NCI-H1694 (cell line): Measurements from ENCODE around the gene GAMT.

Source experiments
- DNase-seq: peaks from one replicate; lab custom pipeline; 2025; lab: John Stamatoyannopoulos, UW

The GAMT gene

GRCh38 chr19:1384085-1384462 lies 17.3 kb downstream of the GAMT start:
- DNase-seq, result no peak

- peak; percentile 90 for DNase-seq
Observed at GRCh38 chr19:1383312-1384084, 17.8 kb downstream of the GAMT start, which contains the start of gene NDUFS7. NDUFS7 (plus strand) TSS chr19:1383907; CDS start chr19:1383927, 20 bp downstream.

DNA sequence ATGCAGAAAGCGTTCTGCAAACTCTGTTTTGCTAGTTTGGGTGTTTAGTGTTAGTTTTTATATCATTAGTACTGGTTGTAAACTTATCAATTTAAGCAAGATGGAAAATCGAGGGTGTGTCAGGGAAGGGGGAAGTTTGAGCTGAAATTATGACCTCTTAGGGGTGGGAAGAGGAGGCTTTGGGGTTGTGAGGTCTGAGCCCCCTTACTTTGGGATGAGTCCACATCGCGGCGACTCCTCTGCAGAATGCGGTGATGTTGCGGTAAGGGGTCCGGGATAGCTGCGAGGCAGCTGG lies 18.4 kb downstream of the GAMT start:
- DNase-seq, result no peak

- DNase-seq, result no peak
Observed at GRCh38 chr19:1382250-1382649, 19.1 kb downstream of the GAMT start.

DNA sequence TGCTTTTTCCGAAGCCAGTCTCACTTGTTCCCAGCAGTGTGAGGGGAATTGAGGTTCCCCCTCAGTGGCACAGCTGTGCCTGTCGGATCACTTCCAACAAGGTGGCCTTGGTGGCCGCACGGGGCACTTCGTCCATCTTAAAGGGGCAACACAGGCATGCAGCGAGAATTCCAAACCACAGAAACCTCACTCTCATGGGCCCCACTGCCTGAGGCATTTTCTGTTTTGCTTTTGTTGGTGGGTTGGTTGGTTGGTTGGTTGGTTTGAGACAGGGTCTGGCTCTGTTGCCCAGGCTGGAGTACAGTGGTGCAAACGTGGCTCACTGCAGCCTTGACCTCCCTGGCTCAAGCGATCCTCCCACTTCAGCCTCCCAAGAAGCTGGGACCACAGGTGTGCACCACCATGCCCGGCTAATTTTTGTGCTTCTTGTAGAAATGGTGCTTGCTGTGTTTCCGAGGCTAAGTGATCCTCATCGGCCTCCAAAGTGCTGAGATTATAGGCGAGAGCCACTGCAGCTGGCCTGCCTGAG lies 21.3 kb downstream of the GAMT start:
- no peak for DNase-seq

DNA sequence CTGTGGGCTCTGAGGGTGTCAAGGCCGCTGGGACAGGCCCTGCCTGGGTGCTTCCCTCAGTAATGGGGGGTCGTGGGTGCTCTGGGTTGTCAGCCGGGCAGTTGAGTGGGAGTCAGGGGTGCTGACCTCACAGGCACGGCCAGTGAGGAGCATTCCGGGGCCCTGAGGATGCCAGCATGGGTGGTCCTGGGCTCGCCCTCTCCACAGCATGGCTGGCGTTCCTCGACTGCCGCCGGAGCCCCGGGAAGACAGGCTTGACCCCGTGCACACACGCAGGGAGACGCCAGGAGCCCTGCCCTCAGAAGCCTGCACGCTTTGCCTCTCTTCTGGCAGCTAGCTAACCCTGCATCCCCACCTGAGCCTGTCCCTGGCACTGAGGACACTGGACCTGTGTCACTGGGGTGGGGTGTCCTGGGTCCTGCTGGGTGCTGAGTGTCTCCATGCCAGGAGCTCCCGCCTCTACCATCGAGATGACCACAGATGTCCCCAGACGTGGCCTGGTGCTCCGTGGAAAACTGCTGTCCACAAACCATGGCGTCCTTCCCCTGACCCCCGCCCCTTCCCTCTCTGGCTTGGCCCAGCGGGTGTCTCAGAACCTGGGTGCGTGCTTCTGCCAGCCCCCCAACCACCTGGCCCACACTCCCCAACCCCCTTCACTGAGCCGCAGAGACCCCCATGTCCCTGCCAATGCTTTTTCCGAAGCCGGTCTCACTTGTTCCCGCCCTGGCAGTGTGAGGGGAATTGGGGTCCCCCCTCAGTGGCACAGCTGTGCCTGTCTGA lies 22.0 kb downstream of the GAMT start:
- DNase-seq, result no peak

DNA sequence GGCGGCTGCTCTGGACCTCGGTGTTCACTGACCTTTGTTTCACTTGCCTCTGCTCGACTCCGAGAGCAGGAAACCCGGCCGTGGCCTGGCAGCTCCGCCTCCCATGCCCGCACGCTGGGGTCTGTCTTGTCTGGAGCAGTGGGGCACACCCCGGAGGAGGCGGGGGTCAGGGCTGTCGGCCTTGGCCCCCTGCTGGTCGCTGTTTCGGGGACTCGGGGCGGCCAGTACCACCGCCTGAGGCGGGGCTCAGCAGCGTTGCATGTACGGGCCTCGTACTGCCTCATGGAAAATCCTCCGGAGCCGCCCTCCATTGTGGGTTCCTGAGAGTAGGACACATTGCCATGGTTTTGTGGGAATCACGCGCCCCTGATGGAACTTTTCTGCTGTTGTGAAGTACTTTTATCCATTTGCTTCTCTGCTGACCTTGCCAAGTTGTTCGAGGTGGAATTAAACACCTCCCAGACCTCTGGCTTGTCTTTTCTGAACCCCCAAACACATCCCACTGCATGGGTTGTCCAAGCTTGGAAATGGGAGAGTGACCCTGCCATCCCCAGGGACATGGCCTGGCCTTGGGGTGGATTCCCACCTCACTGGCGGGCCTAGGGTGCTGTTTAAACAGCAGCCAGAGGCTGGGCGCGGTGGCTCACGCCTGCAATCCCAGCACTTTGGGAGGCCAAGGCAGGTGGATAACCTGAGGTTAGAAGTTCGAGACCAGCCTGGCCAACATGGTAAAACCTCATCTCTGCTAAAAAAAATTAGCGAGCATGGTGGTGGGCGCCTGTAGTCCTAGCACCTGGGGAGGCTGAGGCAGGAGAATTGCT lies 23.2 kb downstream of the GAMT start:
- no peak for DNase-seq

GRCh38 chr19:1377176-1377964 lies 24.0 kb downstream of the GAMT start:
- no peak for DNase-seq

- no peak for DNase-seq
Observed at GRCh38 chr19:1376415-1376805, 24.9 kb downstream of the GAMT start.

DNA sequence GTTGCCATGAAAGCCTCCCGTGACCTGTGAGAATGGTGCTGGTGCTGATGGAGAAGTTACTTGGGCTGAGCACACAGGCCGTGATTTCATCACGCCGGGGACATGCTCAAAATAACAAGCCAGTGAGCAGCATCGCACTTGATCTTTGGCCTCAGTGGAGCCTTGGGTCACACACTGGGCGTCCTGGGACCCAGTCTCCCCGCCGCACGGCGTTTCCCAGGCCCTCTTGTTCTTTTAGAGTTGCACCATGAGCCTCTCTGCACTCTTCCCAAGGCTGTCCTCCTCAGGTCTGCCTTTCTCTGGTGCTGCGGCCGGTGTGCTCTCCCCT lies 27.1 kb downstream of the GAMT start:
- no peak for DNase-seq

DNA sequence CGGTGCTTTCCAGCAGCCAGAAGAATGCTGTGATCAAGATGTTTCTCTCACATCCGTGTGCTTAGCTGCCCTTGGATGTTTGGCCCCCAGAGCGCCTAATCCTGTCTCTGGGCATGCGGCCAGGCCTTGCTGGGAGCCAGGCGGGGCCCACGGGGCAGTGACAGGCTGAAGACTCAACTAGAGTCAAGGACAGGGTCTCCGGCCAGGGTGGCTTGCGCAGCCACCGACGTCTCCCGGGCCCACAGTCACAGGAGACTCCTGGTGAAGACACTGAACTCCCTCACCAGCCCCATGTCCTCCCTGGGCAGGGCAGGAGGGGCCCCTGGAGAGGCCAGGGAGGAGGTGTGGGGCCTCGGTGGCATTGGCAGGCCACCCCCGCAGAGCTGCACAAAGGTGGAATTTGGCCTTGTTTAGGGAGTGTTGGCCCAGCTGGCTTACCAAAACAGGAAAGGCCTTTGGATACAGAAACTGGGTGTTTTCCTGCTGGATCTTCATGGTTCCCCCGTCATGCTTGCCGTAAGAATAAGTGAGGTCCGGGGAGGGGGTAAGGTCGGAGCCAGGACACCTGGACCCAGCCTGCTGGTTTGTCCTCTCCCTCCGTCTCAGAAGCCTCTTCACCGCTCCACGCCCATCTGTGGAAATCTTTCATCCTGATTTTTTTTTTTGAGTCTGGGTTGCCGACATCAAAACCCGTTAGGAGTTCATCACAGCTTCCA lies 27.6 kb downstream of the GAMT start:
- DNase-seq, result no peak

DNA sequence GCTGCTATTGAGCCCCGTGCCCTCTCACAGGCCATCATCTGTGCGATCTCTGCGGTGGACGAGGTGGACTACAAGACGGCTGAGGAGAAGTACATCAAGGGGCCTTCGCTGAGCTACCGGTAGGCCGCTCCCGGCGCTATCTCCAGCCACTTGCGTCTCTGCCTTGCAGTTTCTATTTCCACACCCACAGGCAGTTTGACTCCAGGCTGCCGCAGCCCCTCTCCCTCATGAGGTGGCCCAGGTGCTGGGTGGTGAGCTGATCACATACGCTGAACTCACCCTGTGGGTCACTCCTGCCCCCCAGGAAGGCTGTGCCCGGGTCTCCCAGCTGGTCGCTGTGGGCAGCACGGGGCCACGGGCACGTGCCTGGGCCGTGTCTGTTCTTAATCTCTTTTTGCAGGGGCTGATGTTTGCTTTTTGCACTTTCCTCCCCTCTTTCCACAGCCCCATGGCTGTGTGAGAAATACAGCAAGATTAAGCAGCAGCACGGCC lies 28.3 kb downstream of the GAMT start:
- no peak for DNase-seq

DNA sequence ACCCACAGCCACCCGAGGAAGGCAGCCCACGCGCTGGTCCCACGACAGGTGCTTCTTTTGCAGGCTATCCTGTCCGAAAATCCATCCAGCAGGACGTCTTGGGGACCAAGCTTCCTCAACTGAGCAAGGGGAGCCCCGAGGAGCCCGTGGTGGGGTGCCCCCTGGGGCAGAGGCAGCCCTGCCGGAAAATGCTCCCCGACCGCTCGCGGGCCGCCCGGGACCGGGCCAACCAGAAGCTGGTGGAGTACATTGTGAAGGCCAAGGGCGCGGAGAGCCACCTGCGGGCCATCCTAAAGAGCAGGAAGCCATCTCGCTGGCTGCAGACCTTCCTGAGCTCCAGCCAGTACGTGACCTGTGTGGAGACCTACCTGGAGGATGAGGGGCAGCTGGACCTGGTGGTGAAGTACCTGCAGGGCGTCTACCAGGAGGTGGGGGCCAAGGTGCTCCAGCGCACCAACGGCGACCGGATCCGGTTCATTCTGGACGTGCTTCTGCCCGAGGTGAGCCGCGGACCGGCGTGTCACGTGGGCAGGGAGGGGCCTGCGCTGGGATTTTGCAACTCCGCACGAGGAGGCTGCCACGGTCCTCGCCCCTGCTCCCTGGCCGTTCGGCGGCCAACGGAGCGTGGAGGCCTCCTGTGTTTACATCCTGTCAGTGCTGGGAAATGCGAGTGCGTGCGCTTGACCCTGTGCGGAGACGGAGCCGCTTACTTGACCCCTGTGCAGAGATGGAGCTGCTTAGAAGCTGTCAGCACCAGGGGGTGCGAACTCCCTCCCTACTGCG lies 30.6 kb downstream of the GAMT start:
- no peak for DNase-seq

- DNase-seq, result no peak
Observed at GRCh38 chr19:1369214-1369805, 32.0 kb downstream of the GAMT start.

GRCh38 chr19:1366899-1367870 lies 34.2 kb downstream of the GAMT start:
- DNase-seq, result no peak

DNA sequence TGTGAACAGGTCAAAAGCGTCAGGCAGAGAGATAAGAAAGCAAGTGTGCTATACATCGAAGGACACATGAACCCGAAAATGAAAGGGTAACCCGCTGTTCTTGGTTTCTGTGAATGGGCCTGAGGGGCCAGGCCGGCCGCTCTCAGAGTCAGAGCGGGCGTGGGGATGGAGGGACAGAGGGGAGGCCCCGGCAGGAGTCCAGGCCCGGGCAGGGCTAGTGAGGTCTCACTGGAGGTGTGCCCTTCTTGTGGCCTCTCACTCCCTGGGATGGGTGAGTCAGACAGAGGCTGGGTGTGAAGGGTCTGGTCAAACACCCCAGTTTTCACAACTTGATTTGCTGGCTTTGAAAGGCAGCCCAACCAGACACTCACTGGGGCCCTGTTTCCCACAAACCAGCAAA lies 35.0 kb downstream of the GAMT start:
- DNase-seq, result no peak

DNA sequence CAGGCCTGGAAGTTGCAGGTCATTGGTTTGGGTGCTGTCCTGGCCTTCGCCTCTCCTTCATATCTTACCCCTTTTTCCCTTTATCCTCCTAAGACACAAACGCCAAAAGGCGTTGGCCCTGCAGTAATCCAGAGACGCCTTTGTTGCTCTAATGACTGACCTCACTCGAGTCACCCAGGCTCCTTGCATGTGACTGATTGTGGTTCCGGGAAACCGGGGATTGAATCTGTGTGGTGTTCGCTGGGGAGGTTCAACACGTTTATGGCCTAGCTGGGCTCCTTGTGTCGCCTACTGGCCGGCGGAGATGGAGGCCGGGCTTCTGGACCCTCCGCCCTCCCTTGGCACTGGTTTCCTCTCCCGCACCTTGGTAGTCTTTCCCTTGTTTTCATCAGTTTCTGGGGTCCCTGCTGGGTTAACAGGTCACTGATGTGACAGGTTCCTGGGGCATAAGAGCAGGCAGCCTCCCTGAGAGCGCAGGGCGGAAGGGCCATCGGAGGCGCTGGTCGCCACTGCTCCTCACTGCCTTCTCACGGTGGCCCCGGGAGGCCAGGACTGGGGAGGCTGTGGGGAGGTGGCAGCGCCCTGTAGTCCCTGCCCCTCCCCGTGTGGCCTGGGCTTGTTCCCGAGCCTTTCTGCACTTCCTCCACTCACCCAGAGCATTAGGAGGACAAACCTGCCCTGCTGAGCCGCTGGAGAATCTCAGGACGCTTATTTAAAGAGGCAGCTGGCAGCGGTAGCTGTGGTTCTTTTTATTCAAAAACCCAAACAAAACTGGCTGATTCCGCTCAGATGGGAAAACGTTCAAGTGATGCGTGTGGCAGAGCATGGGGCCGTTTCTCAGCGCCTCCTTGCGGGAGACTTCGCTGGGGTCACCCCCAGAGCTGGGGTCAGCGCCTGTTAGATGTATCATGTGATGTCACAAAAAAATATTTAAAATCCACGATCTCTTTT lies 35.7 kb downstream of the GAMT start:
- no peak for DNase-seq
